ENCODE results near the gene DNM3. TPM values are rescaled to one million over a fixed set of nuclear protein-coding genes. Genes with fewer than 3 reads are reported as not detected.

The DNM3 gene
- total RNA-seq, 1 donor from 2014 or later: 1.1 TPM

- TF ChIP-seq EZH2phosphoT487 (IDR thresholded peaks at IDR 0.05): no peak
- TF ChIP-seq CTCF (IDR thresholded peaks at IDR 0.05): no peak
- no peak for TF ChIP-seq EZH2 (IDR thresholded peaks at IDR 0.05)
- no peak for DNase-seq (ENCODE audit: low spot score)
- Histone ChIP-seq H4K20me1 (ENCODE audit: low read depth) (no peaks in the 10 kb centered on the region), H3F3A (ENCODE audit: low read depth) (no peaks in the 10 kb centered on the region), H3K36me3 (no peaks in the 10 kb centered on the region), H2AFZ (replicated peaks) (no peak overlapping the region), H3K9me3 (ENCODE audit: low read depth) (no peaks in the 10 kb centered on the region), H3K79me2 (ENCODE audit: low read depth) (no peaks in the 10 kb centered on the region), H3K27me3 (no peaks in the 10 kb centered on the region), H3K4me3 (no peak overlapping the region), H3K27ac (no peak overlapping the region), H3K4me2 (no peak overlapping the region), H3K9ac (no peak overlapping the region), H3K4me1 (peaks cover 16% of the 10 kb centered on the region)
- H3K4me1 Mint-ChIP-seq: peaks cover 28% of the 10 kb centered on the region
- H3K27me3 Mint-ChIP-seq (ENCODE audit: insufficient read depth, low read depth): peaks cover 2% of the 10 kb centered on the region
- no peak overlapping the region for H3K4me3 Mint-ChIP-seq
- H3K27ac Mint-ChIP-seq: no peak overlapping the region
- no peaks in the 10 kb centered on the region for H3K9me3 Mint-ChIP-seq
- H3K36me3 Mint-ChIP-seq: no peaks in the 10 kb centered on the region
These were observed 498.5 kb downstream of the DNM3 start for GRCh38 chr1:172339842-172340241.

GRCh38 chr1:172340520-172340919 is 499.2 kb downstream of the DNM3 start:
- Histone ChIP-seq H3K4me2 (no peak overlapping the region), H3K9ac (no peak overlapping the region), H3F3A (ENCODE audit: low read depth) (no peaks in the 10 kb centered on the region), H3K79me2 (ENCODE audit: low read depth) (no peaks in the 10 kb centered on the region), H3K27ac (no peak overlapping the region), H2AFZ (replicated peaks) (no peak overlapping the region), H3K4me1 (peaks cover 16% of the 10 kb centered on the region), H3K9me3 (ENCODE audit: low read depth) (no peaks in the 10 kb centered on the region), H3K27me3 (no peaks in the 10 kb centered on the region), H3K36me3 (no peaks in the 10 kb centered on the region), H4K20me1 (ENCODE audit: low read depth) (no peaks in the 10 kb centered on the region), H3K4me3 (no peak overlapping the region)
- H3K27me3 Mint-ChIP-seq (ENCODE audit: insufficient read depth, low read depth): peaks cover 2% of the 10 kb centered on the region
- TF ChIP-seq EZH2phosphoT487 (IDR thresholded peaks at IDR 0.05) (no peak), EZH2 (IDR thresholded peaks at IDR 0.05) (no peak), CTCF (IDR thresholded peaks at IDR 0.05) (no peak)
- H3K27ac Mint-ChIP-seq: no peak overlapping the region
- H3K9me3 Mint-ChIP-seq: no peaks in the 10 kb centered on the region
- no peak for DNase-seq (ENCODE audit: low spot score)
- no peak overlapping the region for H3K4me3 Mint-ChIP-seq
- peaks cover 28% of the 10 kb centered on the region for H3K4me1 Mint-ChIP-seq
- H3K36me3 Mint-ChIP-seq: no peaks in the 10 kb centered on the region

- no peaks in the 10 kb centered on the region for H4K20me1 ChIP-seq (ENCODE audit: low read depth)
- H3F3A ChIP-seq (ENCODE audit: low read depth): no peaks in the 10 kb centered on the region
- H3K4me3 Mint-ChIP-seq: no peak overlapping the region
- no peak overlapping the region for H2AFZ ChIP-seq (replicated peaks)
- DNase-seq (ENCODE audit: low spot score): no peak
- no peak overlapping the region for H3K27ac Mint-ChIP-seq
- H3K27me3 ChIP-seq: no peaks in the 10 kb centered on the region
- H3K9me3 ChIP-seq (ENCODE audit: low read depth): no peaks in the 10 kb centered on the region
- no peak overlapping the region for H3K4me2 ChIP-seq
- no peaks in the 10 kb centered on the region for H3K36me3 Mint-ChIP-seq
- no peak overlapping the region for H3K4me3 ChIP-seq
- H3K36me3 ChIP-seq: no peaks in the 10 kb centered on the region
- H3K79me2 ChIP-seq (ENCODE audit: low read depth): no peaks in the 10 kb centered on the region
- peaks cover 16% of the 10 kb centered on the region for H3K4me1 ChIP-seq
- no peak overlapping the region for H3K27ac ChIP-seq
- H3K27me3 Mint-ChIP-seq (ENCODE audit: insufficient read depth, low read depth): no peaks in the 10 kb centered on the region
- H3K9ac ChIP-seq: no peak overlapping the region
- peaks cover 7% of the 10 kb centered on the region for H3K9me3 Mint-ChIP-seq
- TF ChIP-seq EZH2 (IDR thresholded peaks at IDR 0.05): no peak
- no peak for TF ChIP-seq EZH2phosphoT487 (IDR thresholded peaks at IDR 0.05)
- no peak for TF ChIP-seq CTCF (IDR thresholded peaks at IDR 0.05)
- peaks cover 28% of the 10 kb centered on the region for H3K4me1 Mint-ChIP-seq
These were observed 500.4 kb downstream of the DNM3 start for GRCh38 chr1:172341697-172342096.

Data from neural progenitor cell (in vitro differentiated cells).